ENCODE measurements around the gene FAM149A.

DNA sequence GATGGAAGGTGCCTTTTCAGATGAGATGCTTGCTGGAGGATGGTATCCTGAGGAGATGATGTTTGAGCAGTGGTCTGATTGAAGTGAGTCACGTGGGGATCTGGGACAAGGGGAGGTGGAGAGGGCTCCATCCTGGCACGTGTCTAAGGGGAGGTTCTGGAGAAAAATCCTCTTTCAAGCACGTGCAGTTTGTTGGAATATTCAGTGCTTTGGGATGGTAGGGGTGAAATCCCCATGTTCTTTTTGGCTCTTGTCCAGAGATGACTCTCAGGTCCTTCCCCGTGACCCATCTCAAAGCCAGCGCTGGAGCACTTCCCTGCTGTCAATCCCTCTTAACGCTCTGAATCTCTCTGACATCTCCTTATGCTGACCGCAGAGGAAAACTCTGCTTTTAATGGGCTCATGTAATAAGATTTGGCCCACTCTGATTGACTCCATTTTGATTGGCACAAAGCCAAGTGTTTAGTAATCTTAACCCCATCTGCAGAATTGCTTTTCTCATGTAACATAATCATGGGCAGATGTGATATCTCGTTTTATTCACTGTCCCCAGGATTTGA is 112.0 kb downstream of the FAM149A start:
- no peak for TF ChIP-seq POLR2AphosphoS5 (IDR thresholded peaks at IDR 0.05)
- TF ChIP-seq, protein P1, sequence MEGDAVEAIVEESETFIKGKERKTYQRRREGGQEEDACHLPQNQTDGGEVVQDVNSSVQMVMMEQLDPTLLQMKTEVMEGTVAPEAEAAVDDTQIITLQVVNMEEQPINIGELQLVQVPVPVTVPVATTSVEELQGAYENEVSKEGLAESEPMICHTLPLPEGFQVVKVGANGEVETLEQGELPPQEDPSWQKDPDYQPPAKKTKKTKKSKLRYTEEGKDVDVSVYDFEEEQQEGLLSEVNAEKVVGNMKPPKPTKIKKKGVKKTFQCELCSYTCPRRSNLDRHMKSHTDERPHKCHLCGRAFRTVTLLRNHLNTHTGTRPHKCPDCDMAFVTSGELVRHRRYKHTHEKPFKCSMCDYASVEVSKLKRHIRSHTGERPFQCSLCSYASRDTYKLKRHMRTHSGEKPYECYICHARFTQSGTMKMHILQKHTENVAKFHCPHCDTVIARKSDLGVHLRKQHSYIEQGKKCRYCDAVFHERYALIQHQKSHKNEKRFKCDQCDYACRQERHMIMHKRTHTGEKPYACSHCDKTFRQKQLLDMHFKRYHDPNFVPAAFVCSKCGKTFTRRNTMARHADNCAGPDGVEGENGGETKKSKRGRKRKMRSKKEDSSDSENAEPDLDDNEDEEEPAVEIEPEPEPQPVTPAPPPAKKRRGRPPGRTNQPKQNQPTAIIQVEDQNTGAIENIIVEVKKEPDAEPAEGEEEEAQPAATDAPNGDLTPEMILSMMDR (IDR thresholded peaks at IDR 0.05): no peak
